OCI-M2 (cell line): ENCODE data around the gene RAB23.

Experiments
- DNase-seq: peaks from one replicate; lab custom pipeline; 2025; ENCODE audit not compliant: unreplicated experiment; lab: John Stamatoyannopoulos, UW

The RAB23 gene

DNA sequence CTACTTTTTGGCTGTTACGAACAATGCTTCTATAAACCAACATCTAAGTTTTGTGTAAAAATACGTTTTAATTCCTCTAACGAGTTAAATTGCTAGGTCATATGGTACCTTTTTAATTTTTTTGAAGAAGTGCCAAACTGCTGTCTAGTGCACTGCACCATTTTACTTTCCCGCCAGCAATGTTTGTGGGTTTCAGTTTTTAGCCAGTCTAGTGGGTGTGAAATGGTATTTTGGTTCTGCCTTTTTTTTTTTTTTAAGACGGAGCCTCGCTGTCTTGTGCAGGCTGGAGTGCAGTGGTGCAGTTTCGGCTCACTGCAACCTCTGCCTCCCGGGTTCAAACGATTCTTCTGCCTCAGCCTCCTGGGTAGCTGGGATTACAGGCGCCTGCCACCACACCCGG, 84.1 kb downstream of the RAB23 start:
- DNase-seq: no peak

DNA sequence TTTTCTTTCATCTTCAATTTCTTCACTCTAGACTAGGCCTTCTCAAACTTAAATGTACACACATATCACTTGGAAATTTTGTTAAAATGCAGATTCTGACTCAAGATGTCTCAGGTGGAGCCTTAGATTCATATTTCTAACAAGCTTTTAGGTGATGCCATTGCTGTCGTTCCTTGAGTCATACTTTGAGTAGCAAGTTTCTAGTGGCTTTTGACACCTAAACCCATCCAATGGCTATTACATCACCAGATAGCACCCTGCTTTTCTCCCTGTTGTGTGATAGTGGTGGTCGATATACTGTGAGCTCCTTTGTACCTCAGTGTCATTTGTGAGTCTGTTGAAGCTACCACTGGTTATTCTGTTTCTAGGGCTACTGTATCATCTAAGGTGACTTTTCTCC, 84.8 kb downstream of the RAB23 start:
- no peak for DNase-seq
